ENCODE data around the gene MRPS24. TPM values are rescaled to one million over a fixed set of nuclear protein-coding genes. Genes with fewer than 3 reads are reported as not detected.
"Not testable (repeated sequence)": the region's sequence is repeated elsewhere in the genome, so short reads cannot be mapped to it uniquely, and the experiment has no call there.

Gene MRPS24
- total RNA-seq, 4 donors from 2014 or later: 173 to 294 (median 255) TPM

- H3K36me3 ChIP-seq: no peaks in the 10 kb centered on the region
- no peak for ATAC-seq
- no peaks in the 10 kb centered on the region for H3K9me3 ChIP-seq
- TF ChIP-seq, protein P1, sequence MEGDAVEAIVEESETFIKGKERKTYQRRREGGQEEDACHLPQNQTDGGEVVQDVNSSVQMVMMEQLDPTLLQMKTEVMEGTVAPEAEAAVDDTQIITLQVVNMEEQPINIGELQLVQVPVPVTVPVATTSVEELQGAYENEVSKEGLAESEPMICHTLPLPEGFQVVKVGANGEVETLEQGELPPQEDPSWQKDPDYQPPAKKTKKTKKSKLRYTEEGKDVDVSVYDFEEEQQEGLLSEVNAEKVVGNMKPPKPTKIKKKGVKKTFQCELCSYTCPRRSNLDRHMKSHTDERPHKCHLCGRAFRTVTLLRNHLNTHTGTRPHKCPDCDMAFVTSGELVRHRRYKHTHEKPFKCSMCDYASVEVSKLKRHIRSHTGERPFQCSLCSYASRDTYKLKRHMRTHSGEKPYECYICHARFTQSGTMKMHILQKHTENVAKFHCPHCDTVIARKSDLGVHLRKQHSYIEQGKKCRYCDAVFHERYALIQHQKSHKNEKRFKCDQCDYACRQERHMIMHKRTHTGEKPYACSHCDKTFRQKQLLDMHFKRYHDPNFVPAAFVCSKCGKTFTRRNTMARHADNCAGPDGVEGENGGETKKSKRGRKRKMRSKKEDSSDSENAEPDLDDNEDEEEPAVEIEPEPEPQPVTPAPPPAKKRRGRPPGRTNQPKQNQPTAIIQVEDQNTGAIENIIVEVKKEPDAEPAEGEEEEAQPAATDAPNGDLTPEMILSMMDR (IDR thresholded peaks at IDR 0.05 in 4 of 5, conservative IDR thresholded peaks at IDR 0.05 in 1 of 5): no peak
- no peak for TF ChIP-seq POLR2A (IDR thresholded peaks at IDR 0.05)
- in situ Hi-C loops (cut with MboI; ENCODE audit: low sequenced_read_pairs in 4 of 4): loop anchor here in 3 of 4 donors (25.0 kb wide), 3 partner anchors 113 to 888 kb away; partner anchors contain the start of genes MRPL32 (in 1 of the 3), PSMA2 (in 1 of the 3) and STK17A (in 1 of the 3)
- no peak overlapping the region for H3K4me3 ChIP-seq
- peaks cover 0 to under 1% (median 0%) of the 10 kb centered on the region in 3 donors for H3K27me3 ChIP-seq
- intact Hi-C loops (cut with DNase I; ENCODE audit: low total_unique reads): no loop called here
- no peak overlapping the region for H3K27ac ChIP-seq
- DNase-seq: no peak
- H3K4me1 ChIP-seq: no peaks in the 10 kb centered on the region
Measured at GRCh38 chr7:43824963-43825362, 44.4 kb downstream of the MRPS24 start.

- H3K36me3 ChIP-seq; H3K4me1 ChIP-seq; intact Hi-C loops (cut with DNase I; ENCODE audit: low total_unique reads); H3K27ac ChIP-seq; H3K4me3 ChIP-seq; ATAC-seq; H3K9me3 ChIP-seq; in situ Hi-C loops (cut with MboI; ENCODE audit: low sequenced_read_pairs in 4 of 4); DNase-seq; H3K27me3 ChIP-seq: not testable (repeated sequence)
Measured at GRCh38 chr7:43824513-43824912, 44.8 kb downstream of the MRPS24 start.

- in situ Hi-C loops (cut with MboI; ENCODE audit: low sequenced_read_pairs in 4 of 4): no loop called here
- ATAC-seq: no peak
- intact Hi-C loops (cut with DNase I; ENCODE audit: low total_unique reads): no loop called here
- Histone ChIP-seq H3K4me1 (no peaks in the 10 kb centered on the region), H3K27me3 (no peaks in the 10 kb centered on the region), H3K9me3 (no peaks in the 10 kb centered on the region), H3K4me3 (no peak overlapping the region), H3K36me3 (no peaks in the 10 kb centered on the region), H3K27ac (no peak overlapping the region)
- no peak for TF ChIP-seq POLR2A (IDR thresholded peaks at IDR 0.05)
- TF ChIP-seq, protein P1 (IDR thresholded peaks at IDR 0.05 in 4 of 5, conservative IDR thresholded peaks at IDR 0.05 in 1 of 5): no peak
- DNase-seq: no peak
Measured at GRCh38 chr7:43823941-43824340, 45.4 kb downstream of the MRPS24 start.

- H3K27ac ChIP-seq; H3K9me3 ChIP-seq; H3K36me3 ChIP-seq; H3K27me3 ChIP-seq; ATAC-seq; DNase-seq; H3K4me1 ChIP-seq; intact Hi-C loops (cut with DNase I; ENCODE audit: low total_unique reads); H3K4me3 ChIP-seq; in situ Hi-C loops (cut with MboI; ENCODE audit: low sequenced_read_pairs in 4 of 4): not testable (repeated sequence)
Measured at GRCh38 chr7:43823425-43823824, 45.9 kb downstream of the MRPS24 start.

Other genes starting within 250 kb of the MRPS24 start
- gene COA1, start 140.0 kb downstream of the MRPS24 start, total RNA-seq: 10 to 100 TPM; 34.9 to 55.2 (median 49.3) TPM
- 10 to 100 TPM; 26.7 to 45.9 (median 29.3) TPM for gene BLVRA, start 110.8 kb downstream of the MRPS24 start, total RNA-seq
- 10 to 100 TPM; 29.0 to 47.7 (median 38.3) TPM for gene URGCP, start 37.1 kb upstream of the MRPS24 start, total RNA-seq
- 100 to 1,000 TPM in 2 of 4 donors, 10 to 100 TPM in 2; 71.0 to 116 (median 105) TPM for gene UBE2D4, start 56.9 kb upstream of the MRPS24 start, total RNA-seq
- gene SPDYE1, start 128.4 kb upstream of the MRPS24 start, total RNA-seq: not detected
- gene DBNL, start 175.2 kb upstream of the MRPS24 start, total RNA-seq: 10 to 100 TPM; 48.0 to 77.2 (median 56.0) TPM
- gene PGAM2, start 196.1 kb upstream of the MRPS24 start, total RNA-seq: 100 to 1,000 TPM; 129 to 355 (median 306) TPM
- 10 to 100 TPM; 11.1 to 34.6 (median 17.3) TPM for gene POLM, start 213.0 kb upstream of the MRPS24 start, total RNA-seq
- 10 to 100 TPM in 2 of 4 donors, 1 to 10 TPM in 2; 5.8 to 23.6 (median 15.9) TPM for gene AEBP1, start 234.8 kb upstream of the MRPS24 start, total RNA-seq

Measured in gastrocnemius medialis (tissue), 4 donors.